GM19238 (cell line): ENCODE results near the gene PLA2G2D.

Experiments used
- DNase-seq: peaks from one replicate; pipeline ENCODE4 v3.0.0; 2011; ENCODE audit warnings: low spot score; ENCODE audit not compliant: insufficient read length

Gene PLA2G2D

DNA sequence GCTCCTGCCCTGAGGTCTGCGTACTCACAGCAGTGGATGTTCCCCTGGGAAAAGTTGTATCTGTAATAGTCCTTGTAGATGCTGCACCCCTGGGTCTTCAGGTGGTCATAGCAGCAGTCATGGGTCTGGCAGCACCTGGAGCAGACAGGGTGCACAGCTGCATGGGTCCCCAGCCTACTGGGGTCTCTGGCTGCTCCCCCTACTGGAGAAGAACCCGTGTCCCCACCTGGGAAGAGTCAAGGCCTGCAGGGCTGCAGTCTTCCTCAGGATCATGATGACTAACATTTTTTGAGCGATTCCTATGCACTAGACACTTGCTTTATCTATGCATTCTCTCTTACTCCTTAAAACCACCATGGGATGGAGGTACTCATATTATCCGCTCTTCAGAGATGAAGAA, 3.9 kb downstream of the PLA2G2D start:
- DNase-seq, result no peak

DNA sequence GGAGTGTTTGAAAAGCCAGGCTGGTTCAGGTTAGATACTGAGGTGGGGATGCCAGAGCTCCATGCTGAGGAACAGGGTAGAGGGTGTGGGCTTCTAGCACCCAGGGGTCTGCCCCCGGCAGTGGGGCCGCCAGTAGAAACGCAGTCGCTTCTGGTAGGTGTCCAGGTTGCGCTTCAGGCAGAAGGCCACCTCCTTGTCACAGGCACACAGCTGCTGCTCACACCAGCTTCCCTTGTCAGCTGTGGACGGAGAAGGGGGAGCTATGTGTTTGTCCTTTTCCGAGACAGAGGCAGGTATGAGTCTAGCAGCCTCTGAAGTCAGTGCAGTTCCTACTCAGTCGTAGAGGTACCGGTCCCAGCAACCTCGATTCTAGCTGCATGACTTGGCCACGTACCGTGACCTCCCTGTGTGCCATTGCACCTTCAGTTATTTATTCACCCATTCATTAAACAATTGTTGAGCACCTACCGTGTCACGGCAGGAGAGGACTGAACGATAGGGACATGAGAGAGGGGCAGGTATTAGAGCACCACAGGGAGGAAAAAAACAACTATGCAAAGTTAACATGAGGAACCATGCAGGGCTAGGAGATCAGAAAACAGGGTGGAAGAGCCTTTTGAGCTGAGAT, 5.2 kb downstream of the PLA2G2D start:
- DNase-seq, result no peak

DNA sequence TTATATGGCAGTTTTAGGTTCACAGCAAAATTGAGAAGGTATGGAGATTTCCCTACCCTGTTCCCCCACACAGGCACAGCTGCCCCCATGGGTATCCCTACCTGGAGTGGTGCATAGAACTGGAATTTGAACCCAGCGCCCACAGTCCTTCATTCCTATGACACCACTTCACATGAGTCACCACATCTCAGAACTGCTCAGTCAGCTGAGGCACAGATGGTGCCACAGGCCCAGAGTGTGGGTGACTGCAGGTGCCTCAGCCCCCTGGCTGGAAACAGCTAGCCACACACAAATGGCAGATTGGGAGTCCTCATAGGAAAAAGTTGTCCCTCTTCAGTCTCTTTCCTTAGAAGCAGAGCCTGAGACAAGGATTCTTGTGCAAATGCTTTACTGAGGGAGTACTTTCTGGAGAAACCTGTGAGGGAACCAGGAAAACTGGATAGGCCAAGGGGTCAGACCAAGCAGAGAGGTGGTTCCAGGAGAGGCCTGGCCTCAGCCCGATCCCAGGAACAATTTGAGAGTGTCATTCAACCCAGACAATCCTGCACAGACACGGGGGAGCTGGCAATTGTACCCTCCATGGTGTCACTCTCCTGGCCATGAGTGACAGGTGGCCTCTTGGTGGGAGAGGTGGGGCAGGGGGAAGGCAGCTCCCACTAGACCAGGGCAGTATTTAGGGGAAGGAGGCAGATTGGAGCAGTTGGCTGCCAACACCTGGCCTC, 6.9 kb downstream of the PLA2G2D start:
- no peak for DNase-seq

DNA sequence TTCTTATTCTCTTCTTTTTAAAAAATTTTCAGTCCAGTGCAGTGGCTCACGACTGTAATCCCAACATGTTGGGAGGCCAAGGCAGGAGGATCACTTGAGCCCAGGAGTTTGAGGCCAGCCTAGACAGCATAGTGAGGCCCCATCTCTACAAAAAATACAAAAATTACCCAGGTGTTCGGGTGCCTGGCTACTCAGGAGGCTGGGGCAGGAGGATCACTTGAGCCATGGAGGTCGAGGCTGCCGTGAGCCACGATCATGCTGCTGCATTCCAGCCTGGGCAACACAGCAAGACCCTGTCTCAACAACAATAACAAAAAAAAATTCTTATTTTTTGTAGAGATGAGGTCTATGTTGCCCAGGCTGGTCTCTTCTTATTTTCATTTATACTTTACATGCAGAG, 7.9 kb downstream of the PLA2G2D start:
- DNase-seq, result no peak

DNA sequence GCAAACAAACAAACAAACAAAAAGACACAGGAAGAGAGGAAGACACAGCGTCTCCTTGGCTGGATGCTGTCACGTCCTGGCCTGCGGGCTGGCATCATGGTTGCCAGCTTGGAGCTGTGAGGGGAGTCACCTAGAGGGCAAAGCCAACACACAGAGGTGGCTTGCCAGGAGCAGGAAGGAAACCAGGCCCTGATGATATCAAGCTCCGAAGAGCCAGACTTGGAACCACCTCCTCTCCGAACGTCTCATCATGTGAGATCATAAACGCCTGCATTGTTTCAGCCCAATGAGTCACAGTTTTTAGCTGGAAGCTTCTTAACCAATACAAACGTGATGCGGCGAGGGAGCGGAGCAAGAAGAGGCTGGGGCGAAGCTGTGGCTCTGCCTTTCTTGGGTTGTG, 8.7 kb downstream of the PLA2G2D start:
- no peak for DNase-seq

DNA sequence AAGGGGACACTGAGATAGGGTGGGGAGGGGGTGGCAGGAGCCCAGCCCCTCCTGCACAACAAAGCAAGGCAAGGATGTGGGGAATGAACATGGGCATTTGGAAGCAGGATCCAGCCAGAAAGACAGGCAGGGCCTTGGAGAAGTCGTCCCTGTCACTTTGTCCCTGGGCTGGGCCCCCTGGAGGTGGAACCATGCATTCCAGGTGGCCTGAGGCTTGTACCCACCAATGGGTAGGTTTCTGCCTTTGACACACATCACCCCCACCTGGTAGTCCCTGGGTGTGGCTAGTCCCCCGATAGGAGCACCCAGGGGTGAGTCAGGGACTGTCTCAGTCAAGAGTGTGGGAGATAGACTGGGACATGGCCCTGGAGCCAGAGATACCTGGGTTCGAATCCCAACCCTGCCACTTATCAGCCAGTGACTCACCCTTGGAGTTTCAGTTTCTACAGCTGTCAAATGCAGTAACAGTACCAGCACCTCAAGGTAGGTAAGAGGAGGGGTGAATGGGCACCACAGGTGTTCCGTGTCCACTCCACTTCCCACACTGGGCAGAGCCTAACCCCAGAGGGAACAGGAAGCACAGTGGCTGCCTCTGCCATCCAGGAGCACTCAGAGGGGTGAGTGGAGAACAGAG, 10.0 kb downstream of the PLA2G2D start:
- no peak for DNase-seq

DNA sequence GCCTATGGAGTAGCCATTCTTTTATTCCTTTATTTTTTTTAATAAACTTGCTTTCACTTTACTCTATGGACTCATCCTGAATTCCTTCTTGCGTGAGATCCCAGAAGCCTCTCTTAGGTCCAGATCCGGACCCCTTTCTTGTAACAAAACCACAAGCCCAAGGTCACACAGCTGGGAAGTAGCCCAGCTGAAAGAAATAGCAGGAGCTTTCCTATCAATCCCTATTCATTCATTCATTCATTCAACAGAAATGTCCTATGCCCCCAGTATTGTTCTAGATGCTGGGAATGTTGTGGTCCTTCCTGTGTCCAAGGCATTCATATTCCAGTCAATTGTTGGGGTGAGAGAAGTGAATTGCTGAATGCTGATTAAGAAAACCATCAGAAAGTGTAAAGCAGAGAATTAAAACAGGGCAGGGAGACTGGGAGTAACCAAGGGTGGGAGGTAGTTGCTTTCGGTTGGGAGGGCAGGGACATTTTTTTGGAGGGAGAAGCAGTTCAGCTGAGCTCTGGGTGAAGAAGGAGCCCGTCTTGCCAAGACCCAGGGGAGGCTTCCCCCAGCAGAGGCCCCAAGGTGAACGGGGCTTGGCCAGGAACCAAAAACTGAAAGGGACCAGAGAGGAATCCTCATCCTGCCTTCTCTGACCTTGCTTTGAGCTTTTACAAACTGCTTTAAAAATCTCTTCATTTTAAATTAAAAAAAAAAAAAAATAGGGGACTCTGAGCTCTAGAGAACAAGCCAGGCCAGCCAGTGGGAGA, 10.8 kb downstream of the PLA2G2D start:
- no peak for DNase-seq

DNA sequence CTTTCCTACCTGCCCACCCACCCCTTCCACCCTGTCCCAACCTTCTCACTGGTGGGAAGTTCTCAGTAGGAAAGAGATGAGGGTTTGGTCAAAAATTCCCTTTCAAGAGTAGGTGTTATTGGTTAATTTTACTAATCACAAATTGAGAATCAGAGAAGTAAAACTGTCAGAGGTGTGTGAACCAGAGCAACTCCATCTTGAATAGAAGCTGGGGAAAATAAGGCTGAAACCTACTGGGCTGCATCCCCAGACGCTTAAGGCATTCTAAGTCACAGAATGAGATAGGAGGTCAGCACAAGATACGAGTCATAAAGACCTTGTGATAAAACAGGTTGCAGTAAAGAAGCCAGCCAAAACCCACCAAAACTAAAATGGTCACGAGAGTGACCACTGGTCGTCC, 11.5 kb downstream of the PLA2G2D start:
- no peak for DNase-seq

DNA sequence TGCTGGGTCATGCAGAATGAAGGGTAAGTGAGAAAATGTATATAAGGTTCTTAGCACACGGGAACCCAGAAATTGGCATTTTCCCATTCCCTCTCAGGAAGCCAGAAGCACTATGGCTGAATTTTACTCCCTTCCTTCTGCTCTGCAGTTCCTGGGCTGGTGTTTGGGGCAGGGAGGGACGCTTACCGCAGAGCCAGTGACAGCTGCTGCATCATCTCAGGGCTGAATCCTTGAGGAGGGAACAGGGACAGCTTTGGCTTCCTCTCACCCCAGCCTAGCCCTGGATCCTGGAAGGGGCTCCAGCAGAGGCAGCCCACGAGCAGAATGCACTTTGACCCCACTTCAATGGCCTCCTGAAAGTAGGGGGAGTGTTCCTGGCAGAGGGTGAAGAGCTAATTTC, 12.0 kb downstream of the PLA2G2D start:
- no peak for DNase-seq

DNA sequence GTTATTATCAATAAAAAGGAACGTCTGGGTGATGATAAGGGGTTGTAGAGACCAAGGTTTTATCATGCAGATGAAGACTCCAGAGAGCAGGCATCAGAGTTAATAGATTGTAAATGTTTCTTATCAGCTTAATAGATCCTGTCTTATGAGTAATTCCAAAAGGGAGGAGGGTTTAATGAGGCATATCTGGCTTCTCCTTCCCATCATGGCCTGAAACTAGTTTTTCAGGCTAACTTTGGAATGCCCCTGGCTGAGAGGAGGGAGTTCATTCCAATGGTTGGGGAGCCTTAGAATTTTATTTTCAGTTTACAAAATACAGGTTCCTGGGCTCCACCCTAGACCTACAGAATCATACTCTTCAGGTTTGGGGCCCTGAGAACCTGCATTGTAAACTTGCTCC, 13.5 kb downstream of the PLA2G2D start:
- no peak for DNase-seq

DNA sequence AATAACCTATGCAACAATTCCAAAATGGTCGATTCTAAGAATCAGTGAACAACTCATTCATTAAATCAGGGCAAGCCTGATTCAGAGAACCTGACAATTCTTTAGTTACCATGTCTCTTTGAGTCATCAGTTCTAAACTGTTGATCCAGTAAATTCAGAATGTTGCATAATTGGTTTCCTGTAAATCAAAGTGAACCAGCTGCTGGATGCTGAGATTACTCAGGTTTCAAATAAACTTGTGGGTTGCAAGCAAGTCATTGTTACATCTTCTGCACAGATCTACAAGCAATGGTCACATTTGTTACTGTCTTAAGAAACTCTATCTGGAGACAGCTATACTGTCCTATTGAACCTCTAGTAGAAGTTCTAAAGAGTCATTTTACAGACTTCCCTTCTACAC, 16.5 kb downstream of the PLA2G2D start:
- DNase-seq, result no peak

DNA sequence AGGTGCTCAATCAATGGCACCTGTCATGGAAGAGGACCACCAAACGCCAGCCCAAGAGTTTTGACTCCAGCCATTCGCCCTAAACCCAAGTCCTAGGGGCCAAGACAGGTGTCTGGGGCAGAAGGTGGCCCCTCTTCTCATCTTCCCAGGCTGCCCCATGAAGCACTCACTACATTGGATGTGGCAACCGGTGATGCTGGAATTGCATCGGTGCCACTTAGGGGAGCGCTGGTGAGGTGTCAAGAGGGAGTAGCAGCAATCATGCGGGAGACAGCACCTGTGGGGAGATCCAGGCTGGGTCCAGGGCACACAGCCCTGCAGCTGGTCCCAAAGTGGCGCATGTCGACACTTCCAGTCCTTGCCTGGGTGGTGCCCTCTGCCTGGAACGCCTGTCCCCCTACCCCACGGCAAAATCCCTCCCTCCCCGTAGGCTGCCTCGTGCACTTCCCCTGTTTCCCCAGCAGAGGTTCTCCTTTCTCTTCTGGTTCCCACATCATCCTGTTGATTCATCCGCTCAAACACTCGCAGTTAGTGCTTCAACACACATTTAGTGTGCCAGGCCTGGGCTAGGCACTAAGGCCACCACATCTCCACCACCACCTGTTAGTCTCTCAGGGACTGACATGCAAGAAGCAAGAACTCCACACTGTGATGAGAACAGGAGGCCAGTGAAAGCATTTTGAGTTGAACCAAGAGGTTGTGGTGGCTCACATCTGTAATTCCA, 18.5 kb downstream of the PLA2G2D start:
- DNase-seq, result peak; percentile 42

DNA sequence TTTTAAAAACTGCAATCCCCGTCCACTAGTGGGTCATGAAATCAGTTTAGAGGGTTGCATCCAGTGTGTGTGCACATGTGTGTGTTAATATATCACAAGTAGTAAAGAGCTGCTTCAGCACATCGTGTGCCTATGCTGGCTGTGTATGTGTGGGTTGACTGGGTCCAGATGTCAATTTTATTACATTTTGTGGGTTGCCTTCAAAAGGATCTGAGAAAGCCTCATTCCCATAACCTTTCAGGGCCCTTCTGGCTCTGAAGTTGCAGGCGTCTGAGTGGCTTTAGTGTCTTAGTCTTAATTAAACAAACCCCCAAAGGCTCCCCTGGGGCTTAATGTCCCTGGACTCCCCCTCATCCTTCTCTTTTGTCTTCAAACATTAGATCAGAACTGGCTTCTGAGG, 19.8 kb downstream of the PLA2G2D start:
- no peak for DNase-seq

DNA sequence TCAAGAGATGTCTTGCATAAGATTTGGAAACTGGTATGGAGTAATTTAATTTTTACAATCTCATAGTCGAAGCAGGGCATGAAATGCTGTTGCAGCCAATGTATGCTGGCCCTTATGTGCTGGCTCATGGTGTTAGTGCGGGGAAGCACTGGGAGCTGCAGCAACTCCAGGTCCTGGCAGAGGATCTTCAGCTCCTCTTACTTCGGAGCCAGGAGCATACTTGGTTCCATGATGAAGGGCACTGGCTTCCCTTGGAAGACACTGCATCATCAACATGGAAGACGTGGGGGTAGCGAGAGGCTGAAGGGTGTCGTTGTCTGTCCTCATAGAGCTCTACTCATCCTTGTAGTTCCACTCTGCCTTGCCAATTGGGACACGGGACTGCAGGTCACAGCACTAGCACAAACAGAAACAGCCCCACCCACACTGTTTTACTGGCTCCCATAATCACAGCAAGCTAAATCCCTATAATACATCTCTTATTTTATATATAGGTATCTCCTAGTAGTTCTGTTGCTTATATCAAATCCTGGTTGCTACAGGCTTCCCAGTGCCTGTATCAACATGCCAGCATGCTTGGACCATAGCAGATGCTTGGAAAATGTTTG, 22.4 kb downstream of the PLA2G2D start:
- DNase-seq, result no peak

DNA sequence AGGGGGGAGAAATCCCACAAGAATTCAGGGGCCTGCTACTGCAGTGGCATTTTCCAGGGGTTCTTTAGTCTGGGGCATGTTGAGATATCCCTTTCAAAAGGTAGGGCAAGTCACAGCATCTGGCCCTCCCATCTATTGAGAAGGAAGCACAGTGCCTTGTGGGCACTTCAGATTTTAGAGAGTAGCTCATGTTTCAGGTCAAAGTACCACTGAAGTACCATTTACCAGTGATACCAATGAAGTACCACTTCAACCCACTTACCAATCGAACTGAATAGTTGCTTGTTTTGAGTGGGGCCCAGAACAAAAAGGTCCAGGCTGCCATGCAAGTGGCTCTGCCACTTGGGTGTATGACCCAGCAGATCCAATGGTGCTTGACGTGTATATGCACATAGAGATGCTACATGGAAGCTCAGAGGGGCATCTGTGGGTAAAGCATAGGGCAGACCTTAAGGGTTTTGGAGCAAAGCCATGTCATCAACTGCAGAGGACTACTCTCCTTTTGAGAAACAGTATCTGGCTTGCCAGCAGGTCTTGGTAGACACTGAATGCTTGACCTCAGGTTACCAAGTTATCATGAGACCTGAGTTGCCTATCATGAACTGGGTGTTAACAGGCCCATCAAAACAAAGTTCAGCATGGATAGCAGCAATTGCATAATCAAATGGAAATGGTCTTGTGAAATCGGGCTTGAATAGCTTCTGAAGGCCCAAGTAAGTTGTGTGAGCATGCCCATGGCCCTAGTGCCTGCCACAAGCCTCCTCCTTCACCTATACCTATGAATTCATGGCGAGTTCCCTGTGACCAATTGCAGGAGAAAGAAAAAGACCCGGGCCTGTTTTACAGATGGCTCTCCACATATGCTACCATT, 23.5 kb downstream of the PLA2G2D start:
- DNase-seq, result no peak

DNA sequence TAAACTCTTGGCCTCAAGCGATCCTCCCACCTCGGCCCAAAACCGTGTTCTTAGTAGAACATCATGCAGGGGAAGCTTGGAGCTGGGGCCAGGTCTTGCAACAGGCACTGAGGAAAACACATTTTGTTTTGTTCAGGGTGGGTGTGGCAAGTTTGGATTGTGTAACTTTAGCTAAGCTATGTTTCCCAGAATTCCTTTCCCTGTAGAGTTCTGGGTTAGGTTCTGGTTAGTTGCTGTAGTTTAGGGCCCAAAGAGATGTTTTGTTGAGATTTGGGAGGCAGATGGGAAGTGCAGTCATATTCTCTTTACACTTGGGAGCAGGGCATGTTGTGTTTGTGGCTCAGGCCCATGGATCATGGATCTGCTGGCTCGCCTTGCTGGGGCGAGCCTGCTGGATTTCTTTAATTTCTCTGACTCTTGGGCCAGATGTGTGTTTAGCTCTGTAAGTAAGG, 25.4 kb downstream of the PLA2G2D start:
- DNase-seq, result no peak

DNA sequence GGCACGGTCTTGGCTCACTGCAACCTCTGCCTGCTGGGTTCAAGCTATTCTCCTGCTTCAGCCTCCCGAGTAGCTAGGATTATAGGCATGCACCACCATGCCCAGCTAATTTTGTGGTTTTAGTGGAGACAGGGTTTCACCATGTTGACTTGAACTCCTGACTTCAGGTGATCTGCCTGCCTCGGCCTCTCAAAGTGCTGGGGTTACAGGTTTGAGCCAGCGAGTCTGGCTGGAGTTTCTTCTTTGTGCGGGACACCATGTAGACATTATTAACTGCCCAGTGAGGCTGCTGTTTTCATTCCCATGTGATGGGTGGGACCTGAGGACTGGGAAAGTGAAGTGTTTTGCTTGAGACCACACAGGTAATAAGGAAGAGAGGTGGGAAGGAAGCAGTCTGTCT, 26.0 kb downstream of the PLA2G2D start:
- no peak for DNase-seq

DNA sequence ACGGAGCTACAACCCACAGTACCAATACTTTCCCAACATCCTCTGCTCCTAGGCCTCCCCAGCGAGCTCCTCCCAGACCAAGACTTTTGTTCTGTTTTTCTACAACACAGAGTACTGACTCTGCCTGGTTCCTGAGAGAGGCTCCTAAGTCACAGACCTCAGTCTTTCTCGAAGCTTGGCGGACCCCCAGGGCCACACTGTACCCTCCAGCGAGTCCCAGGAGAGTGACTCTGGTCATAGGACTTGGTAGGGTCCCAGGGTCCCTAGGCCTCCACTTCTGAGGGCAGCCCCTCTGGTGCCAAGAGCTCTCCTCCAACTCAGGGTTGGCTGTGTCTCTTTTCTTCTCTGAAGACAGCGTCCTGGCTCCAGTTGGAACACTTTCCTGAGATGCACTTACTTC, 28.7 kb downstream of the PLA2G2D start:
- no peak for DNase-seq

DNA sequence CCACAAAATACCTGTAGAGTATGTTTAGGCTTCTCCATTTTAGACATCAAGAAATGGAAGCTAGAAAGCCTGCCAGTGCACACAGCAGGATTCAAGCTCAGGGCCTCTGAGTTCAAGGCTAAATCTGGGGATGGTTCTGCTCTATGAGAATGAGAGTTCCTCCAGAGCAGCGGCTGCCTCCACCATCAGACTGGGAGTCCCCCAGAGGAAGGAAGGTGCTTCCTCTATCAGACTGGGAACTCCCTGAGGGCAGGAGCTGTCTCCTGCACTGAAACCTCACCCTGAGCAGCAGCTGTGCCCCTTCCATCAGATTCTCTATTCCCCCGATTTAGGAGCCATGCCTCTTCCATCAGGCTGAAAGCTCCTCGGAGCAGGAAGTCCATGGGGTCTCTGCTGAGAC, 29.2 kb downstream of the PLA2G2D start:
- no peak for DNase-seq
